OCI-M2 (cell line): ENCODE results near the gene CCT6A.
"Not testable (repeated sequence)": the region's sequence is repeated elsewhere in the genome, so short reads cannot be mapped to it uniquely, and the experiment has no call there.

Experiments
- DNase-seq: peaks from one replicate; lab custom pipeline; 2025; ENCODE audit not compliant: unreplicated experiment; lab: John Stamatoyannopoulos, UW

Gene CCT6A

GRCh38 chr7:56051053-56051338 lies 569 bp upstream of the CCT6A start:
- DNase-seq = no peak

- DNase-seq = no peak
These were observed 1.8 kb downstream of the CCT6A start for GRCh38 chr7:56053379-56053778.

GRCh38 chr7:56053993-56054392 lies 2.4 kb downstream of the CCT6A start:
- DNase-seq = no peak

GRCh38 chr7:56062382-56062781 lies 10.8 kb downstream of the CCT6A start:
- DNase-seq = no peak

GRCh38 chr7:56063500-56063881 lies 11.9 kb downstream of the CCT6A start:
- DNase-seq = peak; percentile 30

GRCh38 chr7:56063882-56064625 lies 12.5 kb downstream of the CCT6A start, which contains the start of gene SUMF2:
TSS of gene SUMF2 (plus strand) at chr7:56064286. CDS start at chr7:56064312, 26 bp downstream.
- peak; percentile 30 for DNase-seq

GRCh38 chr7:56066376-56066775 lies 14.8 kb downstream of the CCT6A start:
- DNase-seq = not testable (repeated sequence)

GRCh38 chr7:56074371-56074791 lies 22.8 kb downstream of the CCT6A start:
- DNase-seq = no peak

GRCh38 chr7:56077681-56078080 lies 26.1 kb downstream of the CCT6A start:
- no peak for DNase-seq

- no peak for DNase-seq
These were observed 26.6 kb downstream of the CCT6A start for GRCh38 chr7:56078196-56078595.

- DNase-seq = no peak
These were observed 28.1 kb downstream of the CCT6A start for GRCh38 chr7:56079450-56080185.

GRCh38 chr7:56080726-56081435 lies 29.3 kb downstream of the CCT6A start:
- DNase-seq = not testable (repeated sequence)

- DNase-seq = no peak
These were observed 30.2 kb downstream of the CCT6A start for GRCh38 chr7:56081626-56082340.

GRCh38 chr7:56083150-56083785 lies 31.7 kb downstream of the CCT6A start:
- no peak for DNase-seq

GRCh38 chr7:56086761-56087160 lies 35.2 kb downstream of the CCT6A start:
- DNase-seq = no peak

GRCh38 chr7:56087445-56087844 lies 35.9 kb downstream of the CCT6A start:
- DNase-seq = no peak

- no peak for DNase-seq
These were observed 40.0 kb downstream of the CCT6A start for GRCh38 chr7:56091591-56091990.

- DNase-seq = not testable (repeated sequence)
These were observed 40.8 kb downstream of the CCT6A start for GRCh38 chr7:56092388-56092787.

- DNase-seq = no peak
These were observed 41.4 kb downstream of the CCT6A start, which contains the start of gene PHKG1 for GRCh38 chr7:56092789-56093531. TSS of gene PHKG1 (minus strand) at chr7:56092952. CDS start at chr7:56088941, 4,011 bp downstream.

- DNase-seq = no peak
These were observed 46.1 kb downstream of the CCT6A start for GRCh38 chr7:56097700-56098099.
